H9 (cell line): Measurements from ENCODE around the gene ARPC5L. TPM values are rescaled to one million over a fixed set of nuclear protein-coding genes. Genes with fewer than 3 reads are reported as not detected.
A peak's percentile ranks its signal among the peaks of the same experiment; 100 is the strongest.
"Not testable (repeated sequence)": the region's sequence is repeated elsewhere in the genome, so short reads cannot be mapped to it uniquely, and the experiment has no call there.

Source experiments
- DNase-seq: peaks from one replicate; pipeline ENCODE4 v3.0.0-alpha.2; 2017
- H2AFZ ChIP-seq: one replicate; pipeline ENCODE4 v1.6.1; 2013; ENCODE audit warnings: mild to moderate bottlenecking, low read length, control low read depth, moderate library complexity
- H2AK5ac ChIP-seq: 2 replicates; pipeline ENCODE4 v1.6.1; 2013; ENCODE audit warnings: low read length, control low read depth, mixed read lengths; ENCODE audit not compliant: insufficient read length
- H2BK120ac ChIP-seq: one replicate; pipeline ENCODE4 v1.6.1; 2013; ENCODE audit warnings: low read depth, mild to moderate bottlenecking, low read length, control low read depth, inconsistent platforms; ENCODE audit not compliant: poor library complexity, severe bottlenecking
- H2BK12ac ChIP-seq: 2 replicates; pipeline ENCODE4 v1.6.1; 2013; ENCODE audit warnings: low read length, control low read depth, mixed read lengths, low read depth; ENCODE audit not compliant: insufficient read length
- H2BK15ac ChIP-seq: 2 replicates; pipeline ENCODE4 v1.6.1; 2013; ENCODE audit warnings: low read depth, low read length, control low read depth
- H2BK20ac ChIP-seq: one replicate; pipeline ENCODE4 v1.6.1; 2013; ENCODE audit warnings: low read depth, mild to moderate bottlenecking, low read length, control low read depth, inconsistent platforms; ENCODE audit not compliant: poor library complexity, severe bottlenecking
- H2BK5ac ChIP-seq: 2 replicates; pipeline ENCODE4 v1.6.1; 2013; ENCODE audit warnings: low read length, control low read depth, mixed read lengths; ENCODE audit not compliant: insufficient read length
- H3K14ac ChIP-seq: 2 replicates; pipeline ENCODE4 v1.6.1; 2013; ENCODE audit warnings: low read length, control low read depth; ENCODE audit not compliant: insufficient read depth
- H3K18ac ChIP-seq: 2 replicates; pipeline ENCODE4 v1.6.1; 2013; ENCODE audit warnings: low read depth, mild to moderate bottlenecking, mixed read lengths, low read length, control low read depth; ENCODE audit not compliant: insufficient read length
- H3K23ac ChIP-seq: 2 replicates; pipeline ENCODE4 v1.6.1; 2013; ENCODE audit warnings: low read length, control low read depth, mixed read lengths, low read depth; ENCODE audit not compliant: insufficient read length
- H3K23me2 ChIP-seq: 2 replicates; pipeline ENCODE4 v1.6.1; 2013; ENCODE audit warnings: low read depth, mild to moderate bottlenecking, mixed read lengths, low read length, control low read depth; ENCODE audit not compliant: insufficient read length, poor library complexity, severe bottlenecking
- H3K27ac ChIP-seq: 2 replicates; pipeline ENCODE4 v1.5.1; 2013; ENCODE audit warnings: low read length, control low read depth, mixed read lengths, low read depth; ENCODE audit not compliant: insufficient read length
- H3K27me3 ChIP-seq: 2 replicates; pipeline ENCODE4 v1.6.1; 2013; ENCODE audit warnings: low read length, control low read depth, inconsistent platforms; ENCODE audit not compliant: insufficient read depth
- H3K4ac ChIP-seq: 2 replicates; pipeline ENCODE4 v1.6.1; 2013; ENCODE audit warnings: low read depth, mild to moderate bottlenecking, control low read depth, inconsistent platforms, low read length, moderate library complexity
- H3K4me1 ChIP-seq: 2 replicates; pipeline ENCODE4 v1.6.1; 2013; ENCODE audit warnings: low read length, control low read depth, inconsistent platforms; ENCODE audit not compliant: insufficient read depth
- H3K4me2 ChIP-seq: 2 replicates; pipeline ENCODE4 v1.6.1; 2013; ENCODE audit warnings: low read length, control low read depth, mixed read lengths; ENCODE audit not compliant: insufficient read length, insufficient read depth
- H3K56ac ChIP-seq: 2 replicates; pipeline ENCODE4 v1.6.1; 2013; ENCODE audit warnings: low read depth, mild to moderate bottlenecking, mixed read lengths, low read length, control low read depth; ENCODE audit not compliant: insufficient read length
- H3K79me1 ChIP-seq: 2 replicates; pipeline ENCODE4 v1.6.1; 2013; ENCODE audit warnings: low read depth, mild to moderate bottlenecking, moderate library complexity, low read length, control low read depth, inconsistent platforms; ENCODE audit not compliant: insufficient read depth, poor library complexity, severe bottlenecking
- H3K79me2 ChIP-seq: 2 replicates; pipeline ENCODE4 v1.6.1; 2013; ENCODE audit warnings: low read length, control low read depth, inconsistent platforms; ENCODE audit not compliant: insufficient read depth
- H3K9ac ChIP-seq: 2 replicates; pipeline ENCODE4 v1.6.1; 2013; ENCODE audit warnings: low read length, control low read depth, mixed read lengths; ENCODE audit not compliant: insufficient read length; ENCODE audit errors: extremely low read depth
- H3K9me3 ChIP-seq: one replicate; pipeline ENCODE4 v1.6.1; 2013; ENCODE audit warnings: low read depth, low read length, inconsistent platforms; ENCODE audit not compliant: control insufficient read depth
- H3T11ph ChIP-seq: one replicate; pipeline ENCODE4 v1.6.1; 2013; ENCODE audit warnings: mild to moderate bottlenecking, low read length, control low read depth, inconsistent platforms
- H4K20me1 ChIP-seq: one replicate; pipeline ENCODE4 v1.6.1; 2013; ENCODE audit not compliant: control insufficient read depth, insufficient read length, insufficient read depth
- H4K5ac ChIP-seq: 2 replicates; pipeline ENCODE4 v1.6.1; 2013; ENCODE audit warnings: low read depth, mild to moderate bottlenecking, mixed read lengths, low read length, control low read depth; ENCODE audit not compliant: insufficient read length
- H4K8ac ChIP-seq: replicated peaks from 2 replicates; pipeline ENCODE4 v1.6.1; 2013; ENCODE audit warnings: low read length, control low read depth, mixed read lengths, low read depth; ENCODE audit not compliant: insufficient read length
- H4K91ac ChIP-seq: 2 replicates; pipeline ENCODE4 v1.6.1; 2013; ENCODE audit warnings: low read depth, mild to moderate bottlenecking, moderate library complexity, mixed read lengths, low read length, control low read depth; ENCODE audit not compliant: insufficient read length
- H3K27ac Mint-ChIP-seq, 3 experiments: 2 replicates in 2 of 3; 3 replicates in 1 of 3; pipeline ENCODE4 v1.8.0; 2020 to 2021; ENCODE audit warnings: mixed read lengths in 3 of 3, mild to moderate bottlenecking in 1 of 3, moderate library complexity in 1 of 3
- H3K27me3 Mint-ChIP-seq: 2 replicates; pipeline ENCODE4 v1.8.0; 2021; ENCODE audit warnings: low read depth, mild to moderate bottlenecking, moderate library complexity, mixed read lengths
- H3K36me3 Mint-ChIP-seq, 3 experiments: 2 replicates in 2 of 3; 3 replicates in 1 of 3; pipeline ENCODE4 v1.8.0; 2020 to 2021; ENCODE audit warnings: low read depth in 3 of 3, mixed read lengths in 3 of 3; ENCODE audit not compliant: insufficient read depth in 1 of 3
- H3K4me1 Mint-ChIP-seq, 2 experiments: 2 replicates each; pipeline ENCODE4 v1.8.0; 2020; ENCODE audit warnings: mixed read lengths in 2 of 2
- H3K4me3 Mint-ChIP-seq, 2 experiments: 2 replicates in 1 of 2; 3 replicates in 1 of 2; pipeline ENCODE4 v1.8.0; 2020 to 2021; ENCODE audit warnings: mild to moderate bottlenecking in 2 of 2, mixed read lengths in 2 of 2, moderate library complexity in 1 of 2
- H3K9me3 Mint-ChIP-seq, 2 experiments: 2 replicates in 1 of 2; 3 replicates in 1 of 2; pipeline ENCODE4 v1.8.0; 2020; ENCODE audit warnings: mild to moderate bottlenecking in 2 of 2, mixed read lengths in 2 of 2, moderate library complexity in 1 of 2
- CTCF ChIP-seq: fragments of 200-600 bp; sonication (generic); conservative IDR thresholded peaks from 3 replicates; pipeline ENCODE4 v1.8.0; 2021; ENCODE audit warnings: antibody characterized with exemption, mild to moderate bottlenecking
- WGBS: extraction: QIAGEN DNeasy Blood & Tissue Kit; methylation state at CpG from one replicate; pipeline ENCODE4 v1.1.7; 2013; ENCODE audit warnings: missing lambda C conversion rate, low lambda C conversion rate, mixed read lengths; ENCODE audit not compliant: insufficient read length; ENCODE audit errors: extremely low coverage; 5-methylcytosine and 5-hydroxymethylcytosine counted together
- total RNA-seq: library from RNA; stranded (reverse); gene quantifications from 2 replicates; pipeline ENCODE4 v1.2.1, GENCODE V29; 2021

The ARPC5L gene
- total RNA-seq, 1 experiment from 2014 or later = 67.7 TPM

- Histone ChIP-seq H3K4me1 (no peaks in the 10 kb centered on the region), H3K18ac (no peak overlapping the region), H2BK15ac (no peak overlapping the region), H3K23ac (no peak overlapping the region), H2BK5ac (no peak overlapping the region), H2BK20ac (no peak overlapping the region), H2AK5ac (no peak overlapping the region), H3T11ph (no peak overlapping the region), H3K79me2 (no peaks in the 10 kb centered on the region), H2BK120ac (no peak overlapping the region), H3K9ac (no peak overlapping the region), H3K27ac (no peak overlapping the region), H3K23me2 (no peaks in the 10 kb centered on the region), H3K4me2 (no peak overlapping the region), H2BK12ac (no peak overlapping the region), H3K27me3 (no peaks in the 10 kb centered on the region), H3K4ac (no peak overlapping the region), H3K79me1 (no peaks in the 10 kb centered on the region), H3K14ac (no peak overlapping the region), H4K5ac (no peak overlapping the region), H2AFZ (no peak overlapping the region), H4K8ac (no peak overlapping the region), H4K20me1 (no peaks in the 10 kb centered on the region), H3K9me3 (no peaks in the 10 kb centered on the region), H3K56ac (no peak overlapping the region), H4K91ac (no peak overlapping the region)
- H3K4me1 Mint-ChIP-seq = peaks cover 0 to 15% of the 10 kb centered on the region in 2 experiments; a peak in 2 of 4 replicates
- peak overlapping the region in 1 of 3 experiments; percentile 37; a peak in 2 of 7 replicates for H3K27ac Mint-ChIP-seq
- no peaks in the 10 kb centered on the region for H3K27me3 Mint-ChIP-seq
- no peaks in the 10 kb centered on the region; a peak in 1 of 7 replicates for H3K36me3 Mint-ChIP-seq
- no CpG with 5 or more reads among the region's 4 CpGs for WGBS
- H3K4me3 Mint-ChIP-seq = no peak overlapping the region
- TF ChIP-seq CTCF = no peak
- DNase-seq = no peak
- H3K9me3 Mint-ChIP-seq = no peaks in the 10 kb centered on the region
These were observed 17.6 kb upstream of the ARPC5L start for GRCh38 chr9:124844291-124844690.

GRCh38 chr9:124846467-124846866 lies 15.5 kb upstream of the ARPC5L start:
- not testable (repeated sequence) for H2BK15ac ChIP-seq, H3K27ac Mint-ChIP-seq, H3K27me3 ChIP-seq, H2AFZ ChIP-seq, H4K91ac ChIP-seq, H4K20me1 ChIP-seq, H3K9ac ChIP-seq, H3K18ac ChIP-seq, H3K14ac ChIP-seq, H3K56ac ChIP-seq, H2BK120ac ChIP-seq, H2AK5ac ChIP-seq, H3T11ph ChIP-seq, H3K4ac ChIP-seq, H3K36me3 Mint-ChIP-seq, H4K8ac ChIP-seq, H2BK20ac ChIP-seq, H3K27me3 Mint-ChIP-seq, H2BK12ac ChIP-seq, H3K27ac ChIP-seq, H3K79me1 ChIP-seq, H3K9me3 ChIP-seq, H3K9me3 Mint-ChIP-seq, DNase-seq, H3K23me2 ChIP-seq, H3K4me3 Mint-ChIP-seq, H3K4me2 ChIP-seq, H3K4me1 ChIP-seq, H4K5ac ChIP-seq, H3K23ac ChIP-seq, H3K79me2 ChIP-seq, H2BK5ac ChIP-seq
- WGBS = no CpG with 5 or more reads among the region's 9 CpGs
- H3K4me1 Mint-ChIP-seq = peaks cover 0 to 11% of the 10 kb centered on the region in 2 experiments; a peak in 2 of 4 replicates
